ENCODE results near the gene CACNA1A.

Gene CACNA1A

DNA sequence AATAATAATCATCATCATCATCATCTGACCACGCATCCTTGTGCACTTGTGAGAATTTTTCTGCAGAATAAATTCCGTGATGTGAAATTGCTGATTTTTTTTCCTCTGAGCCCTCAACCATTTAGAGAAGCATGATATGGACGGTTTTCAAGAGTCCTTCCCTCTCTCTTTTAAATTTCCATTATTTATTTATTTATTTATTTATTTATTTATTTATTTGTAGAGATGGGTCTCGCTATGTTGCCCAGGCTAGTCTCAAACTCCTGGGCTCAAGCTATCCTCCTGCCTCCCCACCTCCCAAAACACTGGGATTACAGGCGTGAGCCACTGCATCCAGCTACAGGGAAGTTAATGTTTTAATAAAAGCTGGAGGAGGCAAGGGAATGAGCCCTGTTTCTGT lies 39.6 kb downstream of the CACNA1A start:
- H4K5ac ChIP-seq (ENCODE audit: low read length) = no peak overlapping the region
- H2BK120ac ChIP-seq (ENCODE audit: low read depth, low read length) = no peak overlapping the region
- no peak overlapping the region for H2BK5ac ChIP-seq (ENCODE audit: low read length)
- no peaks in the 10 kb centered on the region for H3K36me3 ChIP-seq (ENCODE audit: control insufficient read depth, insufficient read depth, low read length)
- H4K8ac ChIP-seq (ENCODE audit: low read depth, low read length) = no peak overlapping the region
- H3K18ac ChIP-seq (ENCODE audit: low read length) = no peak overlapping the region
- H3K27me3 ChIP-seq (ENCODE audit: insufficient read depth, low read length, poor library complexity) = no peaks in the 10 kb centered on the region
- no peak overlapping the region for H2BK15ac ChIP-seq (replicated peaks; ENCODE audit: low read depth)
- no peak overlapping the region for H3K9ac ChIP-seq (ENCODE audit: low read length)
- H3K4me3 ChIP-seq (ENCODE audit: low read length) = no peak overlapping the region
- no peak for DNase-seq
- no peak overlapping the region for H2AK5ac ChIP-seq (ENCODE audit: low read length)
- no peak overlapping the region for H3K4ac ChIP-seq (ENCODE audit: low read depth, low read length)
- H3K27ac ChIP-seq (ENCODE audit: low read depth, low read length) = no peak overlapping the region
- H3K23ac ChIP-seq (ENCODE audit: low read length) = no peak overlapping the region
- H3K4me2 ChIP-seq (ENCODE audit: low read length) = no peak overlapping the region
- no peak overlapping the region for H3K56ac ChIP-seq (ENCODE audit: low read length)
- no CpG with 5 or more reads among the region's 5 CpGs for WGBS (ENCODE audit: extremely low coverage, insufficient coverage, low lambda C conversion rate)
- no peaks in the 10 kb centered on the region for H3K79me1 ChIP-seq (ENCODE audit: low read length)
- no peaks in the 10 kb centered on the region for H3K79me2 ChIP-seq (ENCODE audit: control insufficient read depth, insufficient read depth, low read length)
- no peaks in the 10 kb centered on the region for H3K4me1 ChIP-seq (ENCODE audit: control insufficient read depth, low read depth, low read length)

DNA sequence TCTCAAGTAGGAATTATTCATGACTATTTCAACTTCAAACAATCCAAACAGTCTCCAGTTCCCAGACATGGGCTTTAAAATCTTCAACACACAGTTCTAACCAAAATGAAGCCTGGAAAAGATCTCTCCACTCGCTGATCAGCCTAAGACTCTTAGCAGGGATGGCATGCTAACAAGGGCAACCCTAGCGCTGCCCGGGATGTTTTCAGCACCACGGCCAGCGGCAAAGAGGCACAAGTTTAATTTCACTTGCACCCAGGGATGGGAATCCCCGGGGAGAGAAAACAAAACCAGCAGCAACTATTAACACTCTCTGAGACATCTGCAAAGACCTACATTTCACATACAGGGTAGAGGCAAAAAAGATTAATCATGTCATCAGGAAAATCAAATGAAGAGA lies 43.0 kb downstream of the CACNA1A start:
- Histone ChIP-seq H2AK5ac (ENCODE audit: low read length) (no peak overlapping the region), H3K18ac (ENCODE audit: low read length) (no peak overlapping the region), H3K4me1 (ENCODE audit: control insufficient read depth, low read depth, low read length) (no peaks in the 10 kb centered on the region), H3K27ac (ENCODE audit: low read depth, low read length) (no peak overlapping the region), H3K4me2 (ENCODE audit: low read length) (no peak overlapping the region), H4K8ac (ENCODE audit: low read depth, low read length) (no peak overlapping the region), H3K4me3 (ENCODE audit: low read length) (no peak overlapping the region), H3K36me3 (ENCODE audit: control insufficient read depth, insufficient read depth, low read length) (no peaks in the 10 kb centered on the region), H2BK15ac (replicated peaks; ENCODE audit: low read depth) (no peak overlapping the region), H3K79me1 (ENCODE audit: low read length) (no peaks in the 10 kb centered on the region), H3K27me3 (ENCODE audit: insufficient read depth, low read length, poor library complexity) (no peaks in the 10 kb centered on the region), H3K56ac (ENCODE audit: low read length) (no peak overlapping the region), H3K23ac (ENCODE audit: low read length) (no peak overlapping the region), H3K79me2 (ENCODE audit: control insufficient read depth, insufficient read depth, low read length) (no peaks in the 10 kb centered on the region), H4K5ac (ENCODE audit: low read length) (no peak overlapping the region), H3K4ac (ENCODE audit: low read depth, low read length) (no peak overlapping the region), H2BK120ac (ENCODE audit: low read depth, low read length) (no peak overlapping the region), H2BK5ac (ENCODE audit: low read length) (no peak overlapping the region), H3K9ac (ENCODE audit: low read length) (no peak overlapping the region)
- WGBS (ENCODE audit: extremely low coverage, insufficient coverage, low lambda C conversion rate) = no CpG with 5 or more reads among the region's 6 CpGs
- peak; percentile 56 for DNase-seq

DNA sequence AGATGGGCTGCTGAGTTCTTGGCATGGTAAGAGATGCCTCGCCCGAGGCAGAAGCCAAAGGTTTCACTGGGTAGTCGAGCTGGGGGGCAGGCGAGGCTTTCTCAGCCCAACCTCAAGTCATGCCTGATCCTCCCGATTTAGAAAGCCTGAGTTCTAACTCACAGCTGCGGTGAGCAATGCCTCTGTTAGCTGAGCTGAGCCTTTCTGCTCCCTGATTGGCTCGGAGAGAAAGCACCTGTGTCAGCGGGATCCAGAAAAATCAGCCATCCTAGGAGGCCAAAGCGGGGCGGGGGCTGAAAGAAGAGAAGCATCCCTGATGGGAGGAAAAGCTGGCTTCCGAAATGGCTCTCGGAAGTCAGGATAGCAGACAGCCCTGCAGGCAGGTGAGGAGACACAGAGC lies 44.7 kb downstream of the CACNA1A start:
- no peak overlapping the region for H3K23ac ChIP-seq (ENCODE audit: low read length)
- no peaks in the 10 kb centered on the region for H3K27me3 ChIP-seq (ENCODE audit: insufficient read depth, low read length, poor library complexity)
- no peak overlapping the region for H3K18ac ChIP-seq (ENCODE audit: low read length)
- H3K56ac ChIP-seq (ENCODE audit: low read length) = no peak overlapping the region
- no peak overlapping the region for H3K4me3 ChIP-seq (ENCODE audit: low read length)
- H3K79me2 ChIP-seq (ENCODE audit: control insufficient read depth, insufficient read depth, low read length) = no peaks in the 10 kb centered on the region
- no peak overlapping the region for H4K8ac ChIP-seq (ENCODE audit: low read depth, low read length)
- no peak overlapping the region for H3K27ac ChIP-seq (ENCODE audit: low read depth, low read length)
- H4K5ac ChIP-seq (ENCODE audit: low read length) = no peak overlapping the region
- no peak overlapping the region for H2BK120ac ChIP-seq (ENCODE audit: low read depth, low read length)
- no peak overlapping the region for H2BK5ac ChIP-seq (ENCODE audit: low read length)
- no peak overlapping the region for H2BK15ac ChIP-seq (replicated peaks; ENCODE audit: low read depth)
- no peaks in the 10 kb centered on the region for H3K4me1 ChIP-seq (ENCODE audit: control insufficient read depth, low read depth, low read length)
- no CpG with 5 or more reads among the region's 12 CpGs for WGBS (ENCODE audit: extremely low coverage, insufficient coverage, low lambda C conversion rate)
- H3K4me2 ChIP-seq (ENCODE audit: low read length) = no peak overlapping the region
- no peak for DNase-seq
- H3K4ac ChIP-seq (ENCODE audit: low read depth, low read length) = no peak overlapping the region
- no peaks in the 10 kb centered on the region for H3K36me3 ChIP-seq (ENCODE audit: control insufficient read depth, insufficient read depth, low read length)
- H3K79me1 ChIP-seq (ENCODE audit: low read length) = no peaks in the 10 kb centered on the region
- no peak overlapping the region for H2AK5ac ChIP-seq (ENCODE audit: low read length)
- H3K9ac ChIP-seq (ENCODE audit: low read length) = no peak overlapping the region

DNA sequence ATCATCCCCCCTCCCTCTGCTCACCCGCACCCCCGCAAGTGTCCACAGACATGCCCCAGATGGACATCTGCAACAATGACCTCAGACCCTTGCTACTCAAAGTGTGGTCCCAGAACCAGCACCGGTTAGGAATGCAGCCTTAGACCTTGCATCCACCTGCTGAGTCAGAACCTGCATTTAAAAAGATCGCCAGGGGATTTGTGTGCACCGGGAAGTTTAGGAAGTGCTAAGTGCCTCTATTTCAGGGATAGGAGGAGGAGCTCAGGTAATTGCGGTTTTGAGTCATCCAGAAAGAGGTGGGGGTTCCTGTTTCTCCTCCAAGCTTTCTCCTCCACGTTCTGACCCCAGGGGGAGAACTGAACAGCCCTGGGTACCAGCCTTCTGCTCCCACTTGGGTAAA lies 46.2 kb downstream of the CACNA1A start:
- no peak overlapping the region for H2AK5ac ChIP-seq (ENCODE audit: low read length)
- no peak overlapping the region for H2BK5ac ChIP-seq (ENCODE audit: low read length)
- H3K56ac ChIP-seq (ENCODE audit: low read length) = no peak overlapping the region
- no peaks in the 10 kb centered on the region for H3K4me1 ChIP-seq (ENCODE audit: control insufficient read depth, low read depth, low read length)
- no peak overlapping the region for H3K23ac ChIP-seq (ENCODE audit: low read length)
- no peak overlapping the region for H3K4me3 ChIP-seq (ENCODE audit: low read length)
- H3K18ac ChIP-seq (ENCODE audit: low read length) = no peak overlapping the region
- no peaks in the 10 kb centered on the region for H3K79me1 ChIP-seq (ENCODE audit: low read length)
- no peak overlapping the region for H2BK120ac ChIP-seq (ENCODE audit: low read depth, low read length)
- WGBS (ENCODE audit: extremely low coverage, insufficient coverage, low lambda C conversion rate) = no CpG with 5 or more reads among the region's 7 CpGs
- no peak overlapping the region for H3K4ac ChIP-seq (ENCODE audit: low read depth, low read length)
- no peaks in the 10 kb centered on the region for H3K27me3 ChIP-seq (ENCODE audit: insufficient read depth, low read length, poor library complexity)
- H3K9ac ChIP-seq (ENCODE audit: low read length) = no peak overlapping the region
- H4K8ac ChIP-seq (ENCODE audit: low read depth, low read length) = no peak overlapping the region
- no peak overlapping the region for H3K27ac ChIP-seq (ENCODE audit: low read depth, low read length)
- no peak overlapping the region for H3K4me2 ChIP-seq (ENCODE audit: low read length)
- peak; percentile 81 for DNase-seq
- H4K5ac ChIP-seq (ENCODE audit: low read length) = no peak overlapping the region
- no peaks in the 10 kb centered on the region for H3K79me2 ChIP-seq (ENCODE audit: control insufficient read depth, insufficient read depth, low read length)
- no peak overlapping the region for H2BK15ac ChIP-seq (replicated peaks; ENCODE audit: low read depth)
- no peaks in the 10 kb centered on the region for H3K36me3 ChIP-seq (ENCODE audit: control insufficient read depth, insufficient read depth, low read length)

DNA sequence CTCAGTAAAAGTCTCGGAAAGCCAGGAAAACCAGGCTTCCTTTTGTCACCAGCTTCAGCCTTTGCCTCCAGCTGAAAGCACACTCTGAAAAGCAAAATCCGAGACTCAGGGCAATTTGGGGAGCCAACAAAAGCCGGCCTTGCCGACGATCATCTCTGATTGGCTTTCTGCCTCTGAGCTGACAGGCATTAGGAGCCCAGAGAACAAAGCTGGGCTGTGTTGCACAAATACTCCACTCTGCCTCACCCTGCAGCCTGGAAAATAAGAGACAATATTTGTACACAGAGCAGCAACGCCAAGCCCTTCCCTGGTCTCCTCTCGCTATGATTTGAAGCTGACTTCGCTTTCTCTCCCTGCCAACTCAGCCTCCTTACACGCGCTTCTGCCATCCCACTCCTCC lies 46.9 kb downstream of the CACNA1A start:
- no peak overlapping the region for H3K4ac ChIP-seq (ENCODE audit: low read depth, low read length)
- no peaks in the 10 kb centered on the region for H3K36me3 ChIP-seq (ENCODE audit: control insufficient read depth, insufficient read depth, low read length)
- H4K8ac ChIP-seq (ENCODE audit: low read depth, low read length) = no peak overlapping the region
- H3K18ac ChIP-seq (ENCODE audit: low read length) = no peak overlapping the region
- H4K5ac ChIP-seq (ENCODE audit: low read length) = no peak overlapping the region
- H3K4me3 ChIP-seq (ENCODE audit: low read length) = no peak overlapping the region
- no peak for DNase-seq
- no peak overlapping the region for H2BK120ac ChIP-seq (ENCODE audit: low read depth, low read length)
- no peaks in the 10 kb centered on the region for H3K79me1 ChIP-seq (ENCODE audit: low read length)
- H3K27ac ChIP-seq (ENCODE audit: low read depth, low read length) = no peak overlapping the region
- no peak overlapping the region for H2BK5ac ChIP-seq (ENCODE audit: low read length)
- no peak overlapping the region for H2BK15ac ChIP-seq (replicated peaks; ENCODE audit: low read depth)
- H3K23ac ChIP-seq (ENCODE audit: low read length) = no peak overlapping the region
- H3K56ac ChIP-seq (ENCODE audit: low read length) = no peak overlapping the region
- H3K79me2 ChIP-seq (ENCODE audit: control insufficient read depth, insufficient read depth, low read length) = no peaks in the 10 kb centered on the region
- no peak overlapping the region for H3K9ac ChIP-seq (ENCODE audit: low read length)
- no peaks in the 10 kb centered on the region for H3K4me1 ChIP-seq (ENCODE audit: control insufficient read depth, low read depth, low read length)
- no CpG with 5 or more reads among the region's 10 CpGs for WGBS (ENCODE audit: extremely low coverage, insufficient coverage, low lambda C conversion rate)
- H3K4me2 ChIP-seq (ENCODE audit: low read length) = no peak overlapping the region
- H2AK5ac ChIP-seq (ENCODE audit: low read length) = no peak overlapping the region
- H3K27me3 ChIP-seq (ENCODE audit: insufficient read depth, low read length, poor library complexity) = no peaks in the 10 kb centered on the region

DNA sequence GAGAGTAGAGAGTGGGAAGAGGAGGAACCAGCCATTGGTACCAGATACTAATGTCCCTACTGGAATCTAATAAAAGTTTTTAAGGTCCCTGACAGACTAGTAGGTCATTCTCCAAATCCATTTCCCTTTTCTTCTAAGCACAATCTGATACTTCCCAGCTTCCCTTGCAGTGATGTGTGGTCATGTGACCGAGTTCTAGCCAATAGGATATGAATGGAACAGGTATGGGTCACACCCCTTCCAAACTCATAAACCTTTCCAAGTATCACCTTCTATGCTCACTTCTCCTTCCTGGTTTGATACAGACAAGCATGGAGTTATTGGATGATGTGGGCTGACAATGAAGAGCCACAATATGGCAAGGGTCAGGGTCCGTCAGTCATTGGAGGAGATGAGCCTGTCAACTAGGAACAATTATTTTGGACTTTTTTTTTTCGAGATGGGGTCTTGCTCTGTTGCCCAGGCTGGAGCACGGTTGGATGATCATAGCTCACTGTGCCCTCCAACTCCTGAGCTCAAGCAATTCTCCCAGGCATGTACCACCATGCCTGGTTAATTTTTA lies 54.8 kb downstream of the CACNA1A start:
- no peak overlapping the region for H2BK120ac ChIP-seq (ENCODE audit: low read depth, low read length)
- no peak overlapping the region for H2AK5ac ChIP-seq (ENCODE audit: low read length)
- no peak overlapping the region for H3K56ac ChIP-seq (ENCODE audit: low read length)
- H3K4me2 ChIP-seq (ENCODE audit: low read length) = no peak overlapping the region
- H3K4ac ChIP-seq (ENCODE audit: low read depth, low read length) = no peak overlapping the region
- H3K27me3 ChIP-seq (ENCODE audit: insufficient read depth, low read length, poor library complexity) = no peaks in the 10 kb centered on the region
- DNase-seq = no peak
- no peak overlapping the region for H4K5ac ChIP-seq (ENCODE audit: low read length)
- H3K27ac ChIP-seq (ENCODE audit: low read depth, low read length) = no peak overlapping the region
- no peak overlapping the region for H2BK15ac ChIP-seq (replicated peaks; ENCODE audit: low read depth)
- H3K23ac ChIP-seq (ENCODE audit: low read length) = no peak overlapping the region
- no peaks in the 10 kb centered on the region for H3K4me1 ChIP-seq (ENCODE audit: control insufficient read depth, low read depth, low read length)
- H3K4me3 ChIP-seq (ENCODE audit: low read length) = no peak overlapping the region
- no peak overlapping the region for H2BK5ac ChIP-seq (ENCODE audit: low read length)
- H4K8ac ChIP-seq (ENCODE audit: low read depth, low read length) = no peak overlapping the region
- H3K79me2 ChIP-seq (ENCODE audit: control insufficient read depth, insufficient read depth, low read length) = no peaks in the 10 kb centered on the region
- H3K36me3 ChIP-seq (ENCODE audit: control insufficient read depth, insufficient read depth, low read length) = no peaks in the 10 kb centered on the region
- H3K9ac ChIP-seq (ENCODE audit: low read length) = no peak overlapping the region
- no peak overlapping the region for H3K18ac ChIP-seq (ENCODE audit: low read length)
- no peaks in the 10 kb centered on the region for H3K79me1 ChIP-seq (ENCODE audit: low read length)
- no CpG with 5 or more reads among the region's 4 CpGs for WGBS (ENCODE audit: extremely low coverage, insufficient coverage, low lambda C conversion rate)

Measured in mesendoderm (in vitro differentiated cells).